Measurements from ENCODE around the gene PROC. TPM values are rescaled to one million over a fixed set of nuclear protein-coding genes. Genes with fewer than 3 reads are reported as not detected.

PROC gene
- total RNA-seq, 4 donors from 2014 or later: 2.1 TPM; not detected in 3

DNA sequence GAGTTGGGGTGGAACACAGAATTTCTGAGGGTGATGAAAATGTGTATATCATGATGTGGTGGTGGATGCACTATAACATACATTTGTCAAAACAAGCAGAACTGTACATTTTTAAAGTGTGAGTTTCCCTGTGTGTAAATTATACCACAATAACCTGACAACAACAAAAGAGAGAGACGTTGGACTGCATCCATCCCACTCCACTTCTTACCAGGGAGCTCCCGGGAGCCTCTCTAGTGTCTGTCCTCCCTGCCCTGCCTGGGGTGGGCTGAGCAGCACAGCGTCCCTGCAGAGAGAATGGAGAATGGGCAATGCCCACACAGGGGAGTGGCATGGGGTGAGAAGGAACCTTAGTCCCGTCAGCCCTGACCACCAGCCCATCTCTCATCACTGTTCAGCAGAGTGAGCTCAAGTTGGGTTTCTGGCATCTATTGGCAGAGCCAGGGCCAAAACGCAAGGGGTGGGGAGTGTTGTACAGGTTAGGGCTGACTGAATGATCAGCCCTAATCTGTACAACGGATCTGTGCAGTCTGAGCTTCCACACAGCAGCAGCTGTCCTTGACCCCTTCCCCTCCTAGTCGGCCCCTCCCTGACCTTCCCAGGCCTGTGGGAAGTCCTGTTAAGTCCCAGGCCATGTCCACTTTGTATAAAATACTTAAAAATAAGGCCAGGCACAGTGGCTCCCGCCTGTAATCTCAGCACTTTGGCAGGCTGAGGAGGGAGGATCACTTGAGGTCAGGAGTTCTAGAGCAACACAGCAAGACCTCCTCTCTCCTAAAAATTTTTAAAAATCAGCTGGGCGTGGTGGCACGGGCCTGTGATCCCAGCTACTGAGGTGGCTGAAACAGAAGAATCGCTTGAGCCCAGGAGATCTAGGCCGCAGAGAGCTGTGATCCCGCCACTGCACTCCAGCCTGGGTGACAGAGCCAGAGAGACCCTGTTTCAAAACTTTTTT is 3.3 kb upstream of the PROC start:
- Histone ChIP-seq H3K4me1 (peaks cover 12 to 48% (median 28%) of the 10 kb centered on the region in 3 donors), H3K4me3 (no peak overlapping the region), H3K27ac (no peak overlapping the region), H3K27me3 (peaks cover 0 to 37% (median 0%) of the 10 kb centered on the region in 4 donors), H3K36me3 (no peaks in the 10 kb centered on the region), H3K9me3 (no peaks in the 10 kb centered on the region)
- DNase-seq: no peak
- WGBS, 2 donors: 80 to 90% methylated on average over 10 to 12 of the region's 13 CpGs
- TF ChIP-seq POLR2A (IDR thresholded peaks at IDR 0.05): no peak
- TF ChIP-seq, protein P1, sequence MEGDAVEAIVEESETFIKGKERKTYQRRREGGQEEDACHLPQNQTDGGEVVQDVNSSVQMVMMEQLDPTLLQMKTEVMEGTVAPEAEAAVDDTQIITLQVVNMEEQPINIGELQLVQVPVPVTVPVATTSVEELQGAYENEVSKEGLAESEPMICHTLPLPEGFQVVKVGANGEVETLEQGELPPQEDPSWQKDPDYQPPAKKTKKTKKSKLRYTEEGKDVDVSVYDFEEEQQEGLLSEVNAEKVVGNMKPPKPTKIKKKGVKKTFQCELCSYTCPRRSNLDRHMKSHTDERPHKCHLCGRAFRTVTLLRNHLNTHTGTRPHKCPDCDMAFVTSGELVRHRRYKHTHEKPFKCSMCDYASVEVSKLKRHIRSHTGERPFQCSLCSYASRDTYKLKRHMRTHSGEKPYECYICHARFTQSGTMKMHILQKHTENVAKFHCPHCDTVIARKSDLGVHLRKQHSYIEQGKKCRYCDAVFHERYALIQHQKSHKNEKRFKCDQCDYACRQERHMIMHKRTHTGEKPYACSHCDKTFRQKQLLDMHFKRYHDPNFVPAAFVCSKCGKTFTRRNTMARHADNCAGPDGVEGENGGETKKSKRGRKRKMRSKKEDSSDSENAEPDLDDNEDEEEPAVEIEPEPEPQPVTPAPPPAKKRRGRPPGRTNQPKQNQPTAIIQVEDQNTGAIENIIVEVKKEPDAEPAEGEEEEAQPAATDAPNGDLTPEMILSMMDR (IDR thresholded peaks at IDR 0.05): no peak
- intact Hi-C loops (cut with DNase I): loop anchor here (10.0 kb wide), 1 partner anchor 120 kb away; the partner anchor contains the start of gene ERCC3

DNA sequence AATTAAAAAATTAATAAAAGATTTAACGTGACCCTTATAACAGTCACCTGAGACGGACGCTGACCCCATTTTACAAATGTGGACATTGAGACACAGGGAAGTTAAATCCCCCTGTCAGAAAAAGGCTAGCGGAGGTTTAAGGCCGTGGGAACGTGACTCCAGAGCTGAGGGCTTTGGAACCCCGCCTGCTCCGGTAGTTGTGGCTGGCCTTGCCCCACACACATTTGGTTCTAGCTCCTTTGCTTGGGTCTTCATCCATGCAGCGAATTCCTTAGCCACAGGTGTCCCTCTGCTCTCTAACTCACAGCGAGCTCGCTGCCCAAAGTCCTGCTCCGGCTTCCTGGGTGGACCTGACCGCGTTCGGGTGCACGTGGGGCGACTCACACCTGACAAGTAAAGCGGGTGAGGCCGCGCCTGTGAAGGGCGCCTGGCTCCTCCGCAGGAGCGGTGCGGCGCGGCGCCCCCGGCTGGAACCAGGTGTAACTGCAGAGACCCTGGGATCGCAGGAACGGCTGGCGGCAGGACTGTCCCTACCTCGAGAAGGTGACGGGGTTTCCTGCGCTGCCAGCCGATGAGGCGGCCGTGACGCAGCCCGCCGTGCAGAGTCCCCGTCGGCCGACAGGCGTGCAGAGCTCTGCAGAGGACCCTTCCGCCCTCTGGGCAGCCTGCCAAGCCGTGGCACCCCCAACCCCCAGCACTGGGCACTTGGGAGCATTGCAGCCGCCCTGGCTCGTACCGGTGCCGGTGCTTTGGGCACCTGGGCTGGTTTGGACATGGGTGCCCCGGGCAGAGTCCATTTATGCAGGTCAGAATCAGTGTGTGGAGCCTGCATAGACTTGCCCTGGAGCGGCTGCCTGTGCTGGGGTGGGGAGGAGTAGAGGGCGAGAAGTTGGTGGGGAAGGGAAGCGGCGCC is 2.4 kb upstream of the PROC start:
- no peak overlapping the region for H3K27ac ChIP-seq

DNA sequence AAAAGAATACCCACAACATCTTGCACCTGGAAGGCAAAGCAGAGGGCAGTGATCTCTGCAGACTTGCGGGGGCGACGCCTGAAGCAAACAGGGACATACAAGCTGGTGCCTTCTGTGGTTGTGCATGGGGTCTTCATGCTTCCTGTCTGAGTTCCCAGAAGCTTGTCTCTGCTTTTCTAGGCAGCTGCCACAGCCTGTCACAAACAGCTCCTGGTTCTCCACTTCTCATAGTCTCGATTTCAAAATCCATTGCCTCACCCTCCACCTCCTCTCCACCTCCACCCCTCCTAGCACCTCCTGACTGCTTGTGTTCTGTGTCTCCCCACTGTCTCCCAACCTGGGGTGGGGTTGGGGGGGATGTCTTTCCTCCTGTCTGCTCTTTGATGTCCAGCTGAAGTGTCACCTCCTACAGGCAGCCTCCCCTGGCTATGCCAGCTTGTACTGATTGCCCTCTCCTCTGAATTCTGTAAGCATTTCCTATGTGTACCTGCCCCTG is 1.7 kb upstream of the PROC start:
- no peak for TF ChIP-seq POLR2A (IDR thresholded peaks at IDR 0.05)
- TF ChIP-seq, protein P1 (IDR thresholded peaks at IDR 0.05): no peak
- DNase-seq: no peak
- Histone ChIP-seq H3K4me1 (peaks cover 6 to 31% (median 16%) of the 10 kb centered on the region in 3 donors), H3K36me3 (no peaks in the 10 kb centered on the region), H3K27me3 (peaks cover 0 to 54% (median 0%) of the 10 kb centered on the region in 4 donors), H3K9me3 (no peaks in the 10 kb centered on the region), H3K27ac (no peak overlapping the region), H3K4me3 (peak overlapping the region; percentile 33 to 67 (median 47))
- intact Hi-C loops (cut with DNase I): loop anchor here (10.0 kb wide), 1 partner anchor 122 kb away; the partner anchor contains the start of gene ERCC3
- 2 to 18% methylated on average over 3 to 4 of the region's 4 CpGs for WGBS, 2 donors

More for the DNA sequence above, 2.4 kb upstream of the PROC start:
- Histone ChIP-seq H3K4me1 (peaks cover 11 to 38% (median 19%) of the 10 kb centered on the region in 3 donors), H3K27me3 (peaks cover 0 to 47% (median 0%) of the 10 kb centered on the region in 4 donors), H3K9me3 (no peaks in the 10 kb centered on the region), H3K36me3 (no peaks in the 10 kb centered on the region), H3K4me3 (peak overlapping the region; percentile 33 to 67 (median 47))
- TF ChIP-seq, protein P1 (IDR thresholded peaks at IDR 0.05): peak; percentile 58 to 82 (median 79)
- no peak for TF ChIP-seq POLR2A (IDR thresholded peaks at IDR 0.05)
- DNase-seq: no peak
- 58 to 69% methylated on average over 10 of the region's 55 CpGs for WGBS, 2 donors
- intact Hi-C loops (cut with DNase I): loop anchor here (10.0 kb wide), 1 partner anchor 121 kb away; the partner anchor contains the start of gene ERCC3

DNA sequence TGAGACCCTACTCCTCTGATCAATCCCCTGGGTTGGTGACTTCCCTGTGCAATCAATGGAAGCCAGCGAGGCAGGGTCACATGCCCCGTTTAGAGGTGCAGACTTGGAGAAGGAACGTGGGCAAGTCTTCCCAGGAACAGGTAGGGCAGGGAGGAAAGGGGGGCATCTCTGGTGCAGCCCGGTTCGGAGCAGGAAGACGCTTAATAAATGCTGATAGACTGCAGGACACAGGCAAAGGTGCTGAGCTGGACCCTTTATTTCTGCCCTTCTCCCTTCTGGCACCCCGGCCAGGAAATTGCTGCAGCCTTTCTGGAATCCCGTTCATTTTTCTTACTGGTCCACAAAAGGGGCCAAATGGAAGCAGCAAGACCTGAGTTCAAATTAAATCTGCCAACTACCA is 821 bp upstream of the PROC start:
- 84 to 87% methylated on average over 6 to 8 of the region's 8 CpGs for WGBS, 2 donors

More for the DNA sequence above, 821 bp upstream of the PROC start:
- Histone ChIP-seq H3K27ac (no peak overlapping the region), H3K9me3 (no peaks in the 10 kb centered on the region), H3K27me3 (peaks cover 0 to 62% (median 0%) of the 10 kb centered on the region in 4 donors), H3K36me3 (no peaks in the 10 kb centered on the region), H3K4me1 (peaks cover 6 to 30% (median 16%) of the 10 kb centered on the region in 3 donors), H3K4me3 (no peak overlapping the region)
- no peak for TF ChIP-seq POLR2A (IDR thresholded peaks at IDR 0.05)
- TF ChIP-seq, protein P1 (IDR thresholded peaks at IDR 0.05): no peak
- DNase-seq: no peak
- intact Hi-C loops (cut with DNase I): loop anchor here (10.0 kb wide), 1 partner anchor 123 kb away; the partner anchor contains the start of gene ERCC3

Data from esophagus squamous epithelium (tissue), 5 donors.